ENCODE results near the gene WDR20.

- no peak for TF ChIP-seq EZH2phosphoT487 (IDR thresholded peaks at IDR 0.05; ENCODE audit: borderline replicate concordance, low read length)
- TF ChIP-seq, protein P1, sequence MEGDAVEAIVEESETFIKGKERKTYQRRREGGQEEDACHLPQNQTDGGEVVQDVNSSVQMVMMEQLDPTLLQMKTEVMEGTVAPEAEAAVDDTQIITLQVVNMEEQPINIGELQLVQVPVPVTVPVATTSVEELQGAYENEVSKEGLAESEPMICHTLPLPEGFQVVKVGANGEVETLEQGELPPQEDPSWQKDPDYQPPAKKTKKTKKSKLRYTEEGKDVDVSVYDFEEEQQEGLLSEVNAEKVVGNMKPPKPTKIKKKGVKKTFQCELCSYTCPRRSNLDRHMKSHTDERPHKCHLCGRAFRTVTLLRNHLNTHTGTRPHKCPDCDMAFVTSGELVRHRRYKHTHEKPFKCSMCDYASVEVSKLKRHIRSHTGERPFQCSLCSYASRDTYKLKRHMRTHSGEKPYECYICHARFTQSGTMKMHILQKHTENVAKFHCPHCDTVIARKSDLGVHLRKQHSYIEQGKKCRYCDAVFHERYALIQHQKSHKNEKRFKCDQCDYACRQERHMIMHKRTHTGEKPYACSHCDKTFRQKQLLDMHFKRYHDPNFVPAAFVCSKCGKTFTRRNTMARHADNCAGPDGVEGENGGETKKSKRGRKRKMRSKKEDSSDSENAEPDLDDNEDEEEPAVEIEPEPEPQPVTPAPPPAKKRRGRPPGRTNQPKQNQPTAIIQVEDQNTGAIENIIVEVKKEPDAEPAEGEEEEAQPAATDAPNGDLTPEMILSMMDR (IDR thresholded peaks at IDR 0.05; ENCODE audit: low read depth, low read length, poor library complexity, severe bottlenecking), result no peak
Measured at GRCh38 chr14:102246071-102246470, 106.4 kb downstream of the WDR20 start.
